ENCODE data around the gene GLE1.

GLE1 gene

GRCh38 chr9:128486201-128486600, 18.3 kb upstream of the GLE1 start:
- H3K27me3 ChIP-seq (ENCODE audit: control insufficient read depth in 3 of 3, insufficient read depth in 3 of 3, low read depth in 1 of 3, low read length in 3 of 3): no peaks in the 10 kb centered on the region
- H3K18ac ChIP-seq (ENCODE audit: low read length): no peak overlapping the region
- peaks cover 33 to 94% of the 10 kb centered on the region in 2 donors for H3K36me3 ChIP-seq (replicated peaks in 1 of 2; ENCODE audit: control insufficient read depth in 2 of 2, insufficient read depth in 2 of 2, low read length in 2 of 2)
- H2BK15ac ChIP-seq (ENCODE audit: low read length): no peak overlapping the region
- no peak overlapping the region for H3K23ac ChIP-seq (ENCODE audit: low read depth, low read length, poor library complexity)
- H2BK12ac ChIP-seq (ENCODE audit: low read length): no peak overlapping the region
- no peak overlapping the region for H3K4me3 ChIP-seq (ENCODE audit: low read length in 2 of 2)
- no peak for DNase-seq (ENCODE audit: low spot score)
- no peak overlapping the region for H4K91ac ChIP-seq (ENCODE audit: low read depth, low read length, poor library complexity)
- no peaks in the 10 kb centered on the region for H3K4me1 ChIP-seq (ENCODE audit: control insufficient read depth in 2 of 2, insufficient read depth in 1 of 2, low read depth in 1 of 2, low read length in 2 of 2)
- no peak overlapping the region for H2BK120ac ChIP-seq (ENCODE audit: low read depth, low read length)
- H3K4me2 ChIP-seq (ENCODE audit: insufficient read depth, low read length, poor library complexity, severe bottlenecking): no peak overlapping the region
- H3K9me3 ChIP-seq (replicated peaks in 1 of 2; ENCODE audit: control insufficient read depth in 2 of 2, insufficient read depth in 1 of 2, low read depth in 1 of 2, low read length in 2 of 2): no peaks in the 10 kb centered on the region
- no peak overlapping the region for H4K8ac ChIP-seq (ENCODE audit: low read depth, low read length)
- H2AFZ ChIP-seq (ENCODE audit: low read length): no peak overlapping the region
- H3K27ac ChIP-seq (replicated peaks; ENCODE audit: low read length): no peak overlapping the region
- H3K79me1 ChIP-seq (ENCODE audit: low read depth, low read length): no peaks in the 10 kb centered on the region
- no peak overlapping the region for H2AK5ac ChIP-seq (ENCODE audit: low read depth, low read length)
- H2BK5ac ChIP-seq (ENCODE audit: low read length): no peak overlapping the region
- no peak overlapping the region for H3K4ac ChIP-seq (ENCODE audit: low read length)
- no peak overlapping the region for H3K14ac ChIP-seq (ENCODE audit: low read length)
- no peak overlapping the region for H3K9ac ChIP-seq (ENCODE audit: low read depth, low read length, poor library complexity)

GRCh38 chr9:128493424-128493823, 11.1 kb upstream of the GLE1 start:
- no peak overlapping the region for H4K91ac ChIP-seq (ENCODE audit: low read depth, low read length, poor library complexity)
- no CpG with 5 or more reads among the region's 2 CpGs for WGBS, 2 donors (ENCODE audit: extremely low coverage in 2 of 2, insufficient read length in 2 of 2, insufficient replicate concordance in 1 of 2)
- H3K36me3 ChIP-seq (replicated peaks in 1 of 2; ENCODE audit: control insufficient read depth in 2 of 2, insufficient read depth in 2 of 2, low read length in 2 of 2): peaks cover 34 to 92% of the 10 kb centered on the region in 2 donors
- no peak overlapping the region for H3K4ac ChIP-seq (ENCODE audit: low read length)
- no peak overlapping the region for H3K14ac ChIP-seq (ENCODE audit: low read length)
- H3K9me3 ChIP-seq (replicated peaks in 1 of 2; ENCODE audit: control insufficient read depth in 2 of 2, insufficient read depth in 1 of 2, low read depth in 1 of 2, low read length in 2 of 2): no peaks in the 10 kb centered on the region
- no peak overlapping the region for H3K18ac ChIP-seq (ENCODE audit: low read length)
- H3K27me3 ChIP-seq (ENCODE audit: control insufficient read depth in 3 of 3, insufficient read depth in 3 of 3, low read depth in 1 of 3, low read length in 3 of 3): no peaks in the 10 kb centered on the region
- no peak overlapping the region for H3K9ac ChIP-seq (ENCODE audit: low read depth, low read length, poor library complexity)
- no peaks in the 10 kb centered on the region for H3K4me1 ChIP-seq (ENCODE audit: control insufficient read depth in 2 of 2, insufficient read depth in 1 of 2, low read depth in 1 of 2, low read length in 2 of 2)
- no peak overlapping the region for H2AFZ ChIP-seq (ENCODE audit: low read length)
- no peak overlapping the region for H2BK120ac ChIP-seq (ENCODE audit: low read depth, low read length)
- H3K4me2 ChIP-seq (ENCODE audit: insufficient read depth, low read length, poor library complexity, severe bottlenecking): no peak overlapping the region
- no peak overlapping the region for H4K8ac ChIP-seq (ENCODE audit: low read depth, low read length)
- no peaks in the 10 kb centered on the region for H3K79me1 ChIP-seq (ENCODE audit: low read depth, low read length)
- no peak overlapping the region for H3K27ac ChIP-seq (replicated peaks; ENCODE audit: low read length)
- DNase-seq (ENCODE audit: low spot score): no peak
- no peak overlapping the region for H3K4me3 ChIP-seq (ENCODE audit: low read length in 2 of 2)
- H2BK12ac ChIP-seq (ENCODE audit: low read length): no peak overlapping the region
- no peak overlapping the region for H2BK15ac ChIP-seq (ENCODE audit: low read length)
- no peak overlapping the region for H2BK5ac ChIP-seq (ENCODE audit: low read length)
- no peak overlapping the region for H3K23ac ChIP-seq (ENCODE audit: low read depth, low read length, poor library complexity)
- no peak overlapping the region for H2AK5ac ChIP-seq (ENCODE audit: low read depth, low read length)

GRCh38 chr9:128494108-128494745, 10.3 kb upstream of the GLE1 start:
- Histone ChIP-seq H4K91ac (ENCODE audit: low read depth, low read length, poor library complexity) (no peak overlapping the region), H3K27me3 (ENCODE audit: control insufficient read depth in 3 of 3, insufficient read depth in 3 of 3, low read depth in 1 of 3, low read length in 3 of 3) (no peaks in the 10 kb centered on the region), H3K79me1 (ENCODE audit: low read depth, low read length) (no peaks in the 10 kb centered on the region), H3K4me2 (ENCODE audit: insufficient read depth, low read length, poor library complexity, severe bottlenecking) (no peak overlapping the region), H2AK5ac (ENCODE audit: low read depth, low read length) (no peak overlapping the region), H2BK120ac (ENCODE audit: low read depth, low read length) (no peak overlapping the region), H3K14ac (ENCODE audit: low read length) (no peak overlapping the region), H3K18ac (ENCODE audit: low read length) (no peak overlapping the region), H3K23ac (ENCODE audit: low read depth, low read length, poor library complexity) (no peak overlapping the region), H4K8ac (ENCODE audit: low read depth, low read length) (no peak overlapping the region), H2AFZ (ENCODE audit: low read length) (no peak overlapping the region), H3K4me1 (ENCODE audit: control insufficient read depth in 2 of 2, insufficient read depth in 1 of 2, low read depth in 1 of 2, low read length in 2 of 2) (no peaks in the 10 kb centered on the region), H3K4me3 (ENCODE audit: low read length in 2 of 2) (no peak overlapping the region), H3K9ac (ENCODE audit: low read depth, low read length, poor library complexity) (no peak overlapping the region), H2BK15ac (ENCODE audit: low read length) (no peak overlapping the region), H2BK5ac (ENCODE audit: low read length) (no peak overlapping the region), H3K27ac (replicated peaks; ENCODE audit: low read length) (no peak overlapping the region), H3K4ac (ENCODE audit: low read length) (no peak overlapping the region), H3K36me3 (replicated peaks in 1 of 2; ENCODE audit: control insufficient read depth in 2 of 2, insufficient read depth in 2 of 2, low read length in 2 of 2) (peaks cover 39 to 94% of the 10 kb centered on the region in 2 donors), H3K9me3 (replicated peaks in 1 of 2; ENCODE audit: control insufficient read depth in 2 of 2, insufficient read depth in 1 of 2, low read depth in 1 of 2, low read length in 2 of 2) (no peaks in the 10 kb centered on the region), H2BK12ac (ENCODE audit: low read length) (no peak overlapping the region)
- no peak for DNase-seq (ENCODE audit: low spot score)
- WGBS, 2 donors (ENCODE audit: extremely low coverage in 2 of 2, insufficient read length in 2 of 2, insufficient replicate concordance in 1 of 2): no CpG with 5 or more reads among the region's 13 CpGs

GRCh38 chr9:128494746-128495129, 9.8 kb upstream of the GLE1 start:
- Histone ChIP-seq H3K4me1 (ENCODE audit: control insufficient read depth in 2 of 2, insufficient read depth in 1 of 2, low read depth in 1 of 2, low read length in 2 of 2) (no peaks in the 10 kb centered on the region), H4K8ac (ENCODE audit: low read depth, low read length) (no peak overlapping the region), H3K23ac (ENCODE audit: low read depth, low read length, poor library complexity) (no peak overlapping the region), H3K9me3 (replicated peaks in 1 of 2; ENCODE audit: control insufficient read depth in 2 of 2, insufficient read depth in 1 of 2, low read depth in 1 of 2, low read length in 2 of 2) (no peaks in the 10 kb centered on the region), H2BK12ac (ENCODE audit: low read length) (no peak overlapping the region), H2BK120ac (ENCODE audit: low read depth, low read length) (no peak overlapping the region), H2AK5ac (ENCODE audit: low read depth, low read length) (no peak overlapping the region), H3K27ac (replicated peaks; ENCODE audit: low read length) (no peak overlapping the region), H3K18ac (ENCODE audit: low read length) (no peak overlapping the region), H3K9ac (ENCODE audit: low read depth, low read length, poor library complexity) (no peak overlapping the region), H3K4me2 (ENCODE audit: insufficient read depth, low read length, poor library complexity, severe bottlenecking) (no peak overlapping the region), H3K27me3 (ENCODE audit: control insufficient read depth in 3 of 3, insufficient read depth in 3 of 3, low read depth in 1 of 3, low read length in 3 of 3) (no peaks in the 10 kb centered on the region), H2BK15ac (ENCODE audit: low read length) (no peak overlapping the region), H3K79me1 (ENCODE audit: low read depth, low read length) (no peaks in the 10 kb centered on the region), H2AFZ (ENCODE audit: low read length) (no peak overlapping the region), H3K14ac (ENCODE audit: low read length) (no peak overlapping the region), H3K36me3 (replicated peaks in 1 of 2; ENCODE audit: control insufficient read depth in 2 of 2, insufficient read depth in 2 of 2, low read length in 2 of 2) (peaks cover 40 to 94% of the 10 kb centered on the region in 2 donors), H4K91ac (ENCODE audit: low read depth, low read length, poor library complexity) (no peak overlapping the region), H3K4me3 (ENCODE audit: low read length in 2 of 2) (no peak overlapping the region), H2BK5ac (ENCODE audit: low read length) (no peak overlapping the region), H3K4ac (ENCODE audit: low read length) (no peak overlapping the region)
- no peak for DNase-seq (ENCODE audit: low spot score)
- no CpG with 5 or more reads among the region's 5 CpGs for WGBS, 2 donors (ENCODE audit: extremely low coverage in 2 of 2, insufficient read length in 2 of 2, insufficient replicate concordance in 1 of 2)

Data from neuronal stem cell (in vitro differentiated cells).